Left ventricle myocardium inferior (tissue), 1 donor: ENCODE data around the gene ACADL. TPM values are rescaled to one million over a fixed set of nuclear protein-coding genes. Genes with fewer than 3 reads are reported as not detected.
A peak's percentile ranks its signal among the peaks of the same experiment; 100 is the strongest.
"Not testable (repeated sequence)": the region's sequence is repeated elsewhere in the genome, so short reads cannot be mapped to it uniquely, and the experiment has no call there.

Experiments
- DNase-seq: peaks from one replicate; pipeline ENCODE4 v3.0.0-alpha.2; 2020
- H3K27ac ChIP-seq: fragments of 200-600 bp; replicated peaks from 2 replicates; pipeline ENCODE4 v1.8.0; 2021
- H3K27me3 ChIP-seq: fragments of 200-600 bp; 2 replicates; pipeline ENCODE4 v1.8.0; 2021; ENCODE audit warnings: low read depth
- H3K36me3 ChIP-seq: fragments of 200-600 bp; 2 replicates; pipeline ENCODE4 v1.8.0; 2021
- H3K4me1 ChIP-seq: fragments of 200-600 bp; 2 replicates; pipeline ENCODE4 v1.8.0; 2021
- H3K4me3 ChIP-seq: fragments of 200-600 bp; 2 replicates; pipeline ENCODE4 v1.8.0; 2021; ENCODE audit warnings: mild to moderate bottlenecking, moderate library complexity
- H3K9me3 ChIP-seq: fragments of 200-600 bp; replicated peaks from 2 replicates; pipeline ENCODE4 v1.8.0; 2021
- CTCF ChIP-seq: fragments of 200-600 bp; IDR thresholded peaks from 2 replicates; pipeline ENCODE4 v1.8.0; 2021; ENCODE audit warnings: antibody characterized with exemption, mild to moderate bottlenecking, borderline replicate concordance
- intact Hi-C: fragments of 100-400 bp; cut with micrococcal nuclease; formaldehyde crosslinking; loops from one replicate; pipeline ENCODE4 v1.11.0; 2022
- total RNA-seq: library from RNA; stranded (reverse); fragmentation: NEBNext Ultra II Directional; extraction: Animal tissue kit (Norgen Biotek cat#: 25700); gene quantifications from one replicate; pipeline ENCODE4 v1.2.1, GENCODE V29; 2021
- donor health status: DM: no; HTN: yes; CAD: no; lungs with severe emphysema.

ACADL gene
- total RNA-seq, 1 donor from 2014 or later: 1.3 TPM

DNA sequence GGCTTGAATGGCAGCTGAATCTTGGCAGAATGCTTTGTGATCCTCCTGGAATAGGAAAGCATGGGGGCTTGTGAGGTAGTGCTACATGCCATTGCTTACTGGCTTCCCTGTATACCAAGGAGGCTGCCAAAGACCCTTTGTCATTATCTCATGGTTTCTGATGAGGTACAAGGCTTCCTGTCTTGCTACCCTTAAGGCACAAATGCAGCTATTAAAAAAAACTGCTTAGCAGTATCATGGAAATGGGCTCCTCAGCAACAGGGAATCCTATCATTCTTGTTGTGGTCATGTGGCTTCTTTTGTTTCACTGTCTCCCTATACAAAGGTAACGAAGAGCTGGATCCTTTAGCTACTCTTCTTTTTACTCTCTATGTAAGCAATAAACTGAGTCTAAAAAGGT lies 47.5 kb downstream of the ACADL start:
- peaks cover 4% of the 10 kb centered on the region for H3K4me1 ChIP-seq
- no peaks in the 10 kb centered on the region for H3K36me3 ChIP-seq
- H3K4me3 ChIP-seq: no peak overlapping the region
- TF ChIP-seq CTCF: no peak
- intact Hi-C loops: no loop called here
- H3K27me3 ChIP-seq: no peaks in the 10 kb centered on the region
- no peak overlapping the region for H3K27ac ChIP-seq
- no peak for DNase-seq
- H3K9me3 ChIP-seq: peaks cover 6% of the 10 kb centered on the region

DNA sequence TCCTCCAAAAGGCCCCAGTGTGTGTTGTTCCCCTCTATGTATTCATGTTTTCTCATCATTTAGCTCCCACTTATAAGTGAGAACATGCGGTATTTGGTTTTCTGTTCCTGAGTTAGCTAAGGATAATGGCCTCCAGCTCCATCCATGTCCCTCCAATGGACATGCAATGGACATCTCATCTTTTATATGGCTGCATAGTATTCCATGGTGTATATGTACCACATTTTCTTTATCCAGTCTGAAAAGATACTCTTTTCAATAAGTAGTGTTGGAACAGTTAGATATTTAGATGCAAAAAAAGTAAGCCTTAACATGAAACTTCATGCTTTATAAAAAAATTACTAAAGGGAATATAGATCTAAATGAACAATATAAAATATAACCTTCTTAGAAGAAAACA lies 48.1 kb downstream of the ACADL start:
- H3K36me3 ChIP-seq, H3K9me3 ChIP-seq, H3K27me3 ChIP-seq, intact Hi-C loops, H3K27ac ChIP-seq, DNase-seq, H3K4me3 ChIP-seq: not testable (repeated sequence)
- peaks cover 10% of the 10 kb centered on the region for H3K4me1 ChIP-seq

GRCh38 chr2:210174086-210174485 lies 51.2 kb downstream of the ACADL start:
- H3K4me1 ChIP-seq: peaks cover 29% of the 10 kb centered on the region
- H3K4me3 ChIP-seq: no peak overlapping the region
- intact Hi-C loops: no loop called here
- H3K27ac ChIP-seq: no peak overlapping the region
- no peak for DNase-seq
- peaks cover 3% of the 10 kb centered on the region for H3K9me3 ChIP-seq
- no peak for TF ChIP-seq CTCF
- H3K27me3 ChIP-seq: no peaks in the 10 kb centered on the region
- no peaks in the 10 kb centered on the region for H3K36me3 ChIP-seq

- Histone ChIP-seq H3K9me3 (peaks cover 3% of the 10 kb centered on the region), H3K36me3 (no peaks in the 10 kb centered on the region), H3K4me1 (peaks cover 48% of the 10 kb centered on the region), H3K4me3 (peak overlapping the region; percentile 79), H3K27me3 (no peaks in the 10 kb centered on the region), H3K27ac (peak overlapping the region; percentile 98)
- no peak for TF ChIP-seq CTCF
- intact Hi-C loops: no loop called here
- no peak for DNase-seq
Observed at GRCh38 chr2:210172219-210172575, 53.0 kb downstream of the ACADL start.

GRCh38 chr2:210171309-210172218 lies 53.7 kb downstream of the ACADL start, which contains the start of gene KANSL1L:
TSS of gene KANSL1L (minus strand) at chr2:210171409. CDS start at chr2:210154582, 16,827 bp downstream.
- peak within 1 kb of the TSS; percentile 79 for H3K4me3 ChIP-seq
- H3K27me3 ChIP-seq: no peaks in the 10 kb centered on the region
- no peaks in the 10 kb centered on the region for H3K9me3 ChIP-seq
- peak; percentile 100 for DNase-seq
- no peaks in the 10 kb centered on the region for H3K36me3 ChIP-seq
- peak within 1 kb of the TSS; percentile 98 for H3K27ac ChIP-seq
- no peak for TF ChIP-seq CTCF
- H3K4me1 ChIP-seq: peaks cover 54% of the 10 kb centered on the region
- intact Hi-C loops: no loop called here
